Inflammatory macrophage (primary cell): Measurements from ENCODE around the gene GRK1.
"Not testable (repeated sequence)": the region's sequence is repeated elsewhere in the genome, so short reads cannot be mapped to it uniquely, and the experiment has no call there.

Experiments
- DNase-seq, 2 donors: peaks; one replicate each; pipeline ENCODE4 v3.0.0-alpha.2; 2020 to 2022

The GRK1 gene

DNA sequence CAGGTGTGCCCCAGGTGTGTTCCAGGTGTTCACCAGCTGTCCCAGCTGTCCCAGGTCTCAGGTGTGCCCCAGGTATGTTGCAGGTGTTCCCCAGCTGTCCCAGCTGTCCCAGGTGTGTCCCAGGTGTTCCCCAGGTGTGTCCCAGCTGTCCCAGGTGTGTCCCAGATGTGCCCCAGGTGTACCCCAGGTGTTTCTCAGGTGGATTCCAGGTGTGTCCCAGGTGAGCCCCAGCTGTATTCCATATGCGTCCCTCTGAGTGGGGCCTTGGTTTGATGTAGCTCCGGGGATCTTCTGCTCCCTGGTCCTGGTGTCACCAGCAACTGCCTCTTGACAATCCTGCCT is 719 bp upstream of the GRK1 start:
- DNase-seq = no peak

DNA sequence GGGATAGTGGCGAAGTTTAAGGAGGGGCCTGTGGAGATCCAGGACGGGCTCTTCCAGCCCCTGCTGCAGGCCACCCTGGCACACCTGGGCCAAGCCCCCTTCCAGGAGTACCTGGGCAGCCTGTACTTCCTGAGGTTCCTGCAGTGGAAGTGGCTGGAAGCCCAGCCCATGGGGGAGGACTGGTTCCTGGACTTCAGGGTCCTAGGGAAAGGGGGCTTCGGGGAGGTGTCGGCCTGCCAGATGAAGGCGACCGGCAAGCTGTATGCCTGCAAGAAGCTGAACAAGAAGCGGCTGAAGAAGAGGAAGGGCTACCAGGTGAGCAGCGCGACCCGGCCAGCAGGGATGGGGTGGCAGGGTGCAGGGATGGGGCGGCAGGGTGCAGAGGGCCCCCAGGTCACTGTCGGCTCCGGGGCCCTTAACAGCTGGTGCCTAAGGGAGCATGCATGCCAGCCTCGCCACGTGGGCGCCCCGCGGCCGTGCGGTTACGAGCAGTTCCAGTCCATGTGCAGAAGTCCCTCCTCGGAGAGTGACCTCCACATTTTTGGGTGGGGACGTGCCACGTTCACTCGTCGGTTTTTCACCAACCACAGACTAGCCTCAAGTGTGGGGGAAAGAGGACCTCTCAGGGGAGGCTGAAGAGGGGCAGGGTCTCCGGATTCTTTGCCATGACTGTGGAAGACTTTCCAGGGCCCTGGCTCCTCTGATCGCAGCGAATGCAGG is 912 bp downstream of the GRK1 start:
- DNase-seq = no peak

DNA sequence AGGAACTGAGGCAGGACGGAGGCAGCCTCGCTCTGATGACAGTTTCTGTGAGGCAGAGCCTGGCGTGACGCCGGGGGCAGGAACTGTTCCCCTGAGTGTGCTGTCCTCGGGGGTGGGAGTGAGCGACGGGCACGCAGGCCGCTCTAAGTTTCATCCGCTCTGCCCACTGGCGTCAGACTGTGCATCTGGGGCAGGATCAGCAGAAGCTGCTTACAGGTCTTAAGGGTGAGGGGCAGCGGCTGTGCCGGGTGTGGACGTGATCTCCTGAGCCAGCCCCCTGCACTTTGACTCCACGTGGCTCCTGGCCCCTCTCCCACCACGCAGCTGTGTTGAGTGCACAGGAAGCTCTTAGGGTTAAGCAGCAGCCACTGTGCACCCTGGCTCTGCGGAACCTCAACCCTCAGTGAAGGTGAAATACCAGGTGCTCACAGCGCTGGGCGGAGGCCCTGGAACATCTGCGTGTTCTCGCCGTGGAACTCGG is 1.5 kb downstream of the GRK1 start:
- DNase-seq = no peak

DNA sequence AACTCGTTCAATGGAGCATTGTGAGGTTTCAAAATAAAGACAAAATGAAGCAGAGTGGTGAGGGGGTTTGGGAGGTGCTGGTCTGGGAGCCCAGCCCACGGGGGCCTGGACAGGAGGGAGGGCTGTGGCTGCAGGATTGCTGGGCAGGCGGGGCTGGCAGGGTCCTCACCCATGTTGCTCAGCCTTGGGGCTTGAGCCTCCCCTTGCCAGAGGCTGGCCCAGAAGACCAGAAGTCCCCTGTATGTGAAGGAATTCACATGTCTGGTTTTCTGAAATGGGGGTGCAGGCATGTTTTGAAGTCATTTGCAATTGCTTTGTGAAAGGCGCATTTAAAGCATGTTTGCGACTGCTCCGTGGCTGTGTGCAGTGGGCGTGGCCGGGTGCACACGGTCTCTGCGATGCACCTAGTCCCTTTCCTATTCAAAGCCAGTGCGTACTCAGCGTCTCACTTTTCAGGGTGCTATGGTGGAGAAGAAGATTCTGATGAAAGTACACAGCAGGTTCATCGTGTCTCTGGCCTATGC is 2.3 kb downstream of the GRK1 start:
- DNase-seq = no peak

DNA sequence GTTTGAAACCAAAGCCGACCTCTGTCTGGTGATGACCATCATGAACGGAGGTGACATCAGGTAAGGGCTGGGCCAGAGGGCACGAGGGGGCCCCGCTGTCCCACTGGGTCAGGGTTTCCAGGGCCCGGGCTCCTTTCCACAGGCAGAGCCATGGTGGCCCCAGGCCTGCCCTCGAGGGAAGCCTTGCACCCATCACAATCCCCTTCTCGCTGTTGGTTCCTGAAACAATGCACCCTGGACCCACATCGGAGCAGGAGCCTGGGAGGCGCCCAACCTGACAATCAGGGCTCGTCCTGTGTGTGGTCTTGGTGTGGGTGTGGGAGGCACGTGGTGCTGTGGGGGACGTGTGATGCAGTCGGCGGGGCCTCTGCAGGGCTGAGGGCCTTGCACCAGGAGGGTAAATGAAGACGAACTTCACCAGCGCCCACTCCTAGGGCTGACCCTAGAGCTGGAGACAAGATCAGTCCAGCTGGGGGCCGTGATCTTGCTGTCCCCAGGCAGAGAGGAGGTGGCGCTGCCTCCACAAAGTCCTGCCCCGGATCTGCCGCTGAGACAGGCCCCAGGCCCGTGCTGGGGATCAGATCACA is 2.8 kb downstream of the GRK1 start:
- DNase-seq = no peak

DNA sequence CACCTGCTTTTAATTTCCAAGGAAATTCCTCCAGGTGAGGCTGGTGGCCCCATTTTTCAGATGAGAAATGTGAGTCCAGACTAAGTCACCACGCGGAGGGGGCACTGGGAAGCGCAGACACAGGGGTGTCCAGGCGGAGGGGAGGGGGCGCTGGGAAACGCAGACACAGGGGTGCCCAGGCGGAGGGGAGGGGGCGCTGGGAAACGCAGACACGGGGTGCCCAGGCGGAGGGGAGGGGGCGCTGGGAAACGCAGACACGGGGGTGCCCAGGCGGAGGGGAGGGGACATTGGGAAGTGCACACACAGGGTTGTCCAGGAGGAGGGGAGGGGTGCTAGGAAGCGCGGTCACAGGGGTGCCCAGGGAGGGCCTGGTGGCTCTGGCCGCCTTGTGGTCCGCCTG is 3.5 kb downstream of the GRK1 start:
- DNase-seq = no peak

DNA sequence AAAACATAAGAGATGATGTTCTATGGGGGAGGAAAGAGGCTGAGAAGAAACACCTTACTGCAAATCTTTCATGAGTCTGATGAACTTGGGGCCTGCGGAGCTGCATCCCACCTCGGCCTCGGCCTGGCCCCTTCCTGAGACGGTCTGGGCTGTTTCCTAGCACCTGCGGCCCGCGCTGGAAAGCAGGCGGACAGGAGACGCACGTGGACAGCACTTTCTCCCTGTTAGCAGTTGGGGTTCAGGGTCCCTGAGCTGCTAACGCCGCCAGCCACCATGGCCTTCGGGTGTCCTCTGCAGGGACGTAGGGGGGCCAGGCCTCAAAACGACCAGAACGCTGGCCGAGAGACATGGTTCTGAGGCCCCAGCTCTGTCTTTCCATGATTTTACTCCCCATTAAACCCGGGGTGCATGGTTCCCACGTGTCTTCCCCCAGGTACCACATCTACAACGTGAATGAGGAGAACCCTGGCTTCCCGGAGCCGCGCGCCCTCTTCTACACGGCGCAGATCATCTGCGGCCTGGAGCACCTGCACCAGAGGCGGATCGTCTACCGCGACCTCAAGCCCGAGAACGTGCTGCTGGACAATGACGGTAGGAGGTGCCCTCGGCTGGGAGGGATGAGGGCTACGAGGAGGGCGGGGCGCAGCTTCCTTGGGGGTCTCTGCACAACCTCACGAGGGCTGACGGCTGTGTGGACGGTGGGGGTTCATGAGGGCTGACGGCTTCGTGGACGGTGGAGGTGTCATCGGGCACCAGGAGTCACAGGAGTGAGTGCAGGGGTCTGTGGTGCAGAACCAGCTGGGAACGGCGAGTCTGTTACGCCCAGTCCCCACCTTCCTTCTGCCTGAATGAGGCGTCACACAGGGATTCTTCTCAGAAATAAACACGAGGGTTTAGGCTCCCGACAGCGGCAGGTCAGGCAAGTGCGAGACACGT is 4.3 kb downstream of the GRK1 start:
- no peak for DNase-seq

DNA sequence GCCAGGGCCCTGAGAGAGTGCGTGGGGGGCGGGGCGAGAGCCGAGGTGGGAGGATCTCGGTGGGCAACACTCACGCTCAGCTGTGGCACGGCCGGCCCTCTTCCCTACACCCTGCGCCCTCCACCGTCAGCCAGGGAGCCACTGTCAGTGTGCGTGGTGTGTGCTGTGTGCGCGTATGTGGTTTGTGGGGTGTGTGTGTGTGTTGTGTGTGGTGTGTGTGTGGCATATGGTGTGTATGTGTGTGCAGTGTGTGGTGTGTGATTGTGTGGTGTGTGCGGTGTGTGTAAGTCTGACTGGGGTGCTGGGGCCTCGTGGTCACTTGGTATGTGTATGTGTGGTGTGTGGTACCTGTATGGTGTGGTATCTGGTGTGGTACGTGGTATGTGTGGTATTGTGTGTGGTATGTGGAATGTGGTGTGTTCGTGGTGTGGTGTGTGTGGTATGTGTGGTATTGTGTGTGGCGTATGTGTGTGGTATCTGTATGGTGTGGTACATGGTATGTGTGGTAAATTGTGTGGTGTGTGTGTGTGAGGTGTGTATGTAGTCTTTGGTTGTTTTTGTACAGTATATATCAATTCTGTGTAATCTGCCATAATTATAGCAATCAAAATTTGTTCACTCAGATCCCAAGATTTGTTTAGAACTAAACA is 5.1 kb downstream of the GRK1 start:
- DNase-seq = no peak

DNA sequence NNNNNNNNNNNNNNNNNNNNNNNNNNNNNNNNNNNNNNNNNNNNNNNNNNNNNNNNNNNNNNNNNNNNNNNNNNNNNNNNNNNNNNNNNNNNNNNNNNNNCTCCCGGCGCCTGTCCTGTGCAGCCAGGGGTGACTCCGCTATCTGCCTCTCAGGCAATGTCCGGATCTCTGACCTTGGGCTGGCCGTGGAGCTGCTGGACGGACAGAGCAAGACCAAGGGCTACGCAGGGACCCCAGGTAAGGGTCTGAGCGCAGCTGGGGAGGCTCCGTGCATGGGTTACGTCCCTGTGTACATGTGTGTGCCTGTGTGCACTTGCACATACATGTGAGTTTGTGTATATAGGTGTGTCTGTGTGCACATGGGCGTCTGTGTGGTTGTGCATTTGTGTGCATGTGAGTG is 55.9 kb downstream of the GRK1 start:
- DNase-seq = no peak

DNA sequence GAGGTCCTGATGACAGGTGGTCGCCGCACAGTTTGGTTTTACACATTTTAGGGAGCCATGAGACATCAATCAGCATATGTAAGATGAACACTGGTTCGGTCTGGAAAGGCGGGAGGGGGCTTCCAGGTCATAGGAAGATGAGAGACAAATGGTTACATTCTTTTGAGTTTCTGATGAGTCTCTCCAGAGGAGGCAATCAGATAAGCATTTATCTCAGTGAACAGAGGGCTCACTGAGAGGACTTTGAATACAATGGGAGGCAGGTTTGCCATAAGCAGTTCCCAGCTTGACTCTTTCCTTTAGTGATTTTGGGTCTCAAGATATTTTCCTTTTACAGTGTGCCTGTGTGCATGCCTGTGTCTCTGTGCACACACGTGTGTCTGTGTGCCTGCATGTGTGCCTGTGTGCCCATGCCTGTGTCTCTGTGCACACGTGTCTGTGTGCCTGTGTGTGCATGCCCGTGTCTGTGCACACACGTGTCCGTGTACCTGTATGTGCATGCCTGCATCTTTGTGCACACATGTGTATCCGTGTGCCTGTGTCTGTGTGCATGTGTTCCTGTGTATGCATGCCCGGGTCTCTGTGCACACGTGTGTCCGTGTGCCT is 56.5 kb downstream of the GRK1 start:
- no peak for DNase-seq

DNA sequence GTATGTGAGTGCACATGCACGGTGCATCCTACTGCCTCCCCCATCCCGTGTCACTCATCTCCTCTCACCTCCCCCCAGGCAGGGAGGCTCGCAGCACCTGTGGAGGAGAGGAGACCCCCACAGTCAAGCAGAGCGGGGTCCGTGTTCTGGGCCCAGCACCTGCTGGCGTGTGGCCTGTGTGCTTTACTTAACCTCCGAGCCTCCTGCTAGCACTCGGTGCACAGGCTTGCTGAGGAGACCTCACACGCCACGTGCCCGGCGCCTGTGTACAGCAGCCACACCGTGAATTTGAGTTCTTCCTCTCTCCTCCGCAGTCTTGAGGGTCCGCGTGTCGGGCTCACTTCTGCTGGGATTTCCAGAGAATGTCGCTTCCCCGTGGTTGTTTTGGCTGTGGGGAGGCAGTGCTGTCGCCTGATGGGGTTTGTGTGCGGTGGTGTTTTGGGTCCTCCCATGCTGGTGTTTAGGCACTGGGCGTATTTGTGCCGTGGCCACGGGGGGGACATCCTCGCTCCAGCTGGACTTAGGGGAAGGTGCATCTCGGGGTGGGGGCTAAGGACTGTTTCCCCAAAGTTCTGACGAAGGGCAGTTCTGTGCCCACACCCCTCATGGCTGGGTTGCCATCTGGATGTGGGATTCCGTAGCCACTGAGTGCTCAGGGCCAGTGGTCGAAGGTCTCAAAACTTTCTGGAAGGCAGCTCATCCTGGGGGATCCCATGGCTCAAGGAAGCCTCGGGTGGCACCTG is 57.2 kb downstream of the GRK1 start:
- no peak for DNase-seq

DNA sequence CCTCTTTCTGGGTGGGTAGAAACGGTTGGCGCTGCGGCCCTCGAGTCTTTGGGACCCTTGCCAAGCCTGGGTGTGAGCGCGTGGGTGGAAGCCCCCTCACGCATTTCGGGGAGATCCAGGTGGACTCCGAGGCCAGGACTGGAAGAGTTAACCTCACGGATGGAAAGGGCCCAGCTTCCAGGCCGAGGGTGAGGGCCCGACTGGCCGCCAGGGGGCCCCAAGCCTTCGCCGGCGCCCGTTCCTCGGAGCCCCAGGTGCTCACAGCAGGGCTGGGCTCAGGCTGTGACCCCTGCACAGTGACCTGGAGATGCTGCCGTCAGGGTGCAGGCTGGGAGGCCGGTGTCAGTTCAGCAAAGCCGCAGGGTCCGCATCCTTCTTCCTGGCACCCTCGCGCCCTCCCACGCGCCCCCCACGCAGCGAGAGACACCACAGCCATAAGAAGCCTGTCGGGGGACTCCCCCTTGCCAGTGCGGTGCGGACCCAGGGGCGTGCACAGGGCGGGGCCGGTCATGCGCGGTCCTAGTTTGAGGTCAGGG is 57.8 kb downstream of the GRK1 start:
- peak; percentile 55 to 79 for DNase-seq

DNA sequence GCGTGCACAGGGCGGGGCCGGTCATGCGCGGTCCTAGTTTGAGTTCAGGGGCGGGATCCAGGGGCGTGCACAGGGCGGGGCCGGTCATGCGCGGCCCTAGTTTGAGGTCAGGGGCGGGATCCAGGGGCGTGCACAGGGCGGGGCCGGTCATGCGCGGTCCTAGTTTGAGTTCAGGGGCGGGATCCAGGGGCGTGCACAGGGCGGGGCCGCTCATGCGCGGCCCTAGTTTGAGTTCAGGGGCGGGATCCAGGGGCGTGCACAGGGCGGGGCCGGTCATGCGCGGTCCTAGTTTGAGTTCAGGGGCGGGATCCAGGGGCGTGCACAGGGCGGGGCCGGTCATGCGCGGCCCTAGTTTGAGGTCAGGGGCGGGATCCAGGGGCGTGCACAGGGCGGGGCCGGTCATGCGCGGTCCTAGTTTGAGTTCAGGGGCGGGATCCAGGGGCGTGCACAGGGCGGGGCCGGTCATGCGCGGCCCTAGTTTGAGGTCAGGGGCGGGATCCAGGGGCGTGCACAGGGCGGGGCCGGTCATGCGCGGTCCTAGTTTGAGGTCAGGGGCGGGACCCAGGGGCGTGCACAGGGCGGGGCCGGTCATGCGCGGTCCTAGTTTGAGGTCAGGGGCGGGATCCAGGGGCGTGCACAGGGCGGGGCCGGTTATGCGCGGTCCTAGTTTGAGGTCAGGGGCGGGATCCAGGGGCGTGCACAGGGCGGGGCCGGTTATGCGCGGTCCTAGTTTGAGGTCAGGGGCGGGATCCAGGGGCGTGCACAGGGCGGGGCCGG is 58.5 kb downstream of the GRK1 start:
- DNase-seq = not testable (repeated sequence)

DNA sequence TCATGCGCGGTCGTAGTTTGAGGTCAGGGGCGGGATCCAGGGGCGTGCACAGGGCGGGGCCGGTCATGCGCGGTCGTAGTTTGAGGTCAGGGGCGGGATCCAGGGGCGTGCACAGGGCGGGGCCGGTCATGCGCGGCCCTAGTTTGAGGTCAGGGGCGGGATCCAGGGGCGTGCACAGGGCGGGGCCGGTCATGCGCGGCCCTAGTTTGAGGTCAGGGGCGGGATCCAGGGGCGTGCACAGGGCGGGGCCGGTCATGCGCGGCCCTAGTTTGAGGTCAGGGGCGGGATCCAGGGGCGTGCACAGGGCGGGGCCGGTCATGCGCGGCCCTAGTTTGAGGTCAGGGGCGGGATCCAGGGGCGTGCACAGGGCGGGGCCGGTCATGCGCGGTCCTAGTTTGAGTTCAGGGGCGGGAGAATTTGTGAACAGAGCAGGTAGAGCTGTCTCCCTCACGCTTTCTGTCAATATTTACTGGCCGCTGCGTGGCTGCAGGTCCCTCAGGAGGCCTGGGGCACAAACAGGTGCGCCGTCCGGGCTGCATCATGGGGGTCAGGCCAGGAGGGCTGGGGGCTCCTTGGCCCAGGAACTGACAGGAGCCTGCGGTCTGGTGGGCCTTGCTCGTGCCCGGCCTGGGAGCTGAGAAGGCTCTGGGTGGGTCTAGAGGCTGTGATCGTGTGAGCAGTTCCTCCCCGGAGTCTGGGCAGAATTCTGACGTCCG is 59.2 kb downstream of the GRK1 start:
- not testable (repeated sequence) for DNase-seq

DNA sequence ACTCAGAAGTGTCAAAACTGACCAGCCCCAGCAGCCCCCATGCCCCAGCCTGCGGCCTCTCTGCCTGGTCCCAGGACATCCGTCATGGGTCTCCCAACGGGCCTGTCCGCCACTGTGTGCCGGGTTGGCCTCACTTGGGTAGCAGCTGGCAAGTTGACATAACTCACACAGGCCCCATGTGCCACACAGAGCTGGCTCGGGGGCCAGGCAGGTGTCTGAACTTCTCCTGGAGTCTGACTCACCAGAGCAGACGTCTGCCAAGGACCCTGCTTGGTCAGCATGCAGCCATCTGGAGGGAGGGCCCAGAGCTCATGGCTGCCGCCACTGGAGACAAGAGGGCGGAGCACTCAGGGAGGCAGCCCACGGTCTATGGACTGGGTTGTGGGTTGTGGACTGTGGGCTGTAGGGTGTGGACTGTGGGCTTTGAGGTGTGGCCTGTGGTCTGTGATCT is 60.0 kb downstream of the GRK1 start:
- no peak for DNase-seq

DNA sequence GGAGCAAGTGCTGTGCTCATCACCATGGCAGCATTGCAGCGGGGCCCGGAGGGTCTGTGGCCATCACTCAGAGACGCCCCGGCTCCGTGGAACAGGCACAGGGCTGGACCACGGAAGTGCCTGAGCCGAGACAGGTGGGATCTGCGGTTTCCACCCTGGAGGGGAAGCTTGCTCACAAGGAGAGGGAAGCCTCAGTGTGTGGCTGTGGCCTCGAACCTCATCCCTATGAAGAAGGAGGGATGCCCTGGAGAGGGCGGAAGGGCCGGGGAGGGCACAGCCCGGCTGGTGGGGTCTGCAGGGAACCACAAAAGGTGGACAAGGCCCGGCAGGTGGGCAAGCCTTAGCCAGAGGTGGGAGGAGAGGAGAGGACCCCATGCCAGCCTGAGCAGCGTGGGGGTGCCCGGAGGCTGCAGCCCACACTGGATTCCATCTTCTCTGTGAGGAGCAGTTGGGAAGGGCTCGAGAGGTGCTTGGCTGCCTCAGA is 61.6 kb downstream of the GRK1 start:
- DNase-seq = no peak

DNA sequence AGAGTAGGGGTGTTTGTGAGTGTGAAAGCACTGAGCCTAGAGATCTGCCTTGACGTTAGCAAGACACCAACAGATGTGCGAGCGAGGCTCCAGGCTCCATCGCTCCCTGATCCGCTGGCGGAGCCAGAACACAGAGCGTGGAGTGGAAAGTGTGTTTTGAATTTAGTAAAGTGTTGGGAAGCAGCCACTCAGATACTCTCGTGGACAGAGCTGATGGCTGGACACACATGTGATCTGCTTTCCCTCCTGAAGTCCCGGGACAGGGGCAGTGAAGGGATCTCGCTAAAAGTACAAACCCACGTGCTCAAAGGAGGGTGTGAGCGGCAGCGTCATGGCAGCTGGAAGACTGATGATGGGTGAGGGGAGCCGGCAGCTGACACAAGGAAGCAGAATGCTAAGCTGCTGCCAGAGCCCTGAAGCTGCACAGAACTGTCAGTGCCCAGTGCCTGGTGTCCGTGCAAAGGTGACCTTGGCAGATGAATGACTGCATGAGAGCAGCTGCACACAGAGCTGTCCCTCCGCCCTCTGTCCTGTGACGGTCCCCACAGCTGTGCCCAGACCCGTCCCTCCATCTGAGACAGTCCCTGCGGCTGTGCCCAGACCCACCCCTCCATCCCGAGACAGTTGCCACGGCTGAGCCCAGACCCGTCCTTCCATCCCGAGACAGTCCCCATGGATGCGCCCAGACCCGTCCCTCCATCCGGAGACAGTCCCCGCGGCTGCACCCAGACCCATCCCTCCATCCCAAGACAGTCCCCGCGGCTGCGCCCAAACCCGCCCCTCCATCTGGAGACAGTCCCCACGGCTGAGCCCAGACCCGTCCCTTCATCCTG is 62.4 kb downstream of the GRK1 start:
- DNase-seq = no peak

DNA sequence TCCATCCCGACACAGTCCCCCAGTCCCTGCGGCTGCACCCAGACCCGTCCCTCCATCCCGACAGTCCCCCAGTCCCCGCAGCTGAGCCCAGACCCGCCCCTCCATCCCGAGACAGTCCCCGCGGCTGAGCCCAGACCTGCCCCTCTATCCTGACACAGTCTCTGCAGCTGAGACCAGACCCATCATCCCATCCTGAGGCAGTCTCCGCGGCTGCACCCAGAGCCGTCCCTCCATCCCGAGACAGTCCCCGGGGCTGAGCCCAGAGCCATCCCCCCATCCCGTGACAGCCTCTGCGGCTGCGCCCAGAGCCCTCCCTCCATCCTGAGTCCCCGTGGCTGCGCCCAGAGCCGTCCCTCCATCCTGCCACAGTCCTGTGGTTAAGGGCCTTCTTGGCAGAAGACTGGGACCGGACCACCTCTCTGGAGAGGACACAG is 63.3 kb downstream of the GRK1 start:
- DNase-seq = no peak

DNA sequence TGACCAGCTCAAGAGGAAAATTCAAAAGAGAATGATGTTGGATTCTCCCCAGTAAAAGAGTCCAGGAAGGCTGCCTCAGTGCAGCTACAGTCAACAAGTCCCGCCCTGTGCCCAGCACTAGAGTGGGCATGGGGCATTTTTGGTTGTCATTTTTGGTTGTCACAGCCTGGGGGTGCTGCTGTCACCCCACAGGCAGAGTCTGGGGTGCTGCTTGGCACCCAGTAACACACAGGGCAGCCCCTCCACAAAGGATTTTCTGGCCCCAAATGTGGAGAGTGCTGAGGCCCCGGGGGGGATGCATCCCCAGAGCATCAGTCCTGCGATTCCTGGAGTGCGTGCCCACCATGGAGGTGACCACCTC is 63.8 kb downstream of the GRK1 start:
- DNase-seq = peak in 1 of 2 donors; percentile 27
